Esophagus squamous epithelium (tissue), 5 donors: ENCODE data around the gene JHY. TPM values are rescaled to one million over a fixed set of nuclear protein-coding genes. Genes with fewer than 3 reads are reported as not detected.
A peak's percentile ranks its signal among the peaks of the same experiment; 100 is the strongest.
"Not testable (repeated sequence)": the region's sequence is repeated elsewhere in the genome, so short reads cannot be mapped to it uniquely, and the experiment has no call there.

Source experiments
- DNase-seq: peaks from one replicate; lab custom pipeline; 2025; lab: John Stamatoyannopoulos, UW
- H3K27ac ChIP-seq, 4 donors: fragments of 200-600 bp; sonication (generic); one replicate each; pipeline ENCODE4 v1.5.1; 2016 to 2019; ENCODE audit warnings: mild to moderate bottlenecking in 1 of 4
- H3K27me3 ChIP-seq, 4 donors: fragments of 200-600 bp; sonication (generic); 1 replicate in 3 of 4; 2 replicates in 1 of 4; pipeline versions ENCODE4 v1.5.1 to v1.6.0; 2017 to 2021; ENCODE audit warnings: antibody characterized with exemption in 1 of 4
- H3K36me3 ChIP-seq, 3 donors: fragments of 200-600 bp; sonication (generic); one replicate each; pipeline ENCODE4 v1.5.1; 2016 to 2019
- H3K4me1 ChIP-seq, 3 donors: fragments of 200-600 bp; sonication (generic); one replicate each; pipeline ENCODE4 v1.5.1; 2017 to 2019
- H3K4me3 ChIP-seq, 4 donors: fragments of 200-600 bp; sonication (generic); 1 replicate in 3 of 4; 2 replicates in 1 of 4; pipeline ENCODE4 v1.5.1; 2016 to 2019; ENCODE audit warnings: mild to moderate bottlenecking in 2 of 4, moderate library complexity in 1 of 4
- H3K9me3 ChIP-seq, 3 donors: fragments of 200-600 bp; sonication (generic); one replicate each; pipeline ENCODE4 v1.5.1; 2016 to 2019
- CTCF ChIP-seq, 6 experiments: fragments of 450-650 bp in 4 of 6; fragments of 200-600 bp in 2 of 6; sonication (generic) in 2 of 6; IDR thresholded peaks; one replicate each; pipeline ENCODE4 v1.5.1; 2016 to 2019; ENCODE audit warnings: antibody characterized with exemption in 6 of 6, mild to moderate bottlenecking in 4 of 6, moderate library complexity in 4 of 6
- POLR2A ChIP-seq, 4 donors: fragments of 450-650 bp; IDR thresholded peaks; one replicate each; pipeline ENCODE4 v1.6.1; 2017; ENCODE audit warnings: antibody characterized with exemption in 4 of 4, mild to moderate bottlenecking in 4 of 4, moderate library complexity in 3 of 4
- WGBS, 2 donors: methylation state at CpG; one replicate each; pipeline ENCODE4 v1.1.5; 2018; 5-methylcytosine and 5-hydroxymethylcytosine counted together
- intact Hi-C: fragments of 100-400 bp; cut with DNase I; formaldehyde crosslinking; loops from one replicate; pipeline ENCODE4 v1.15.0; 2022
- total RNA-seq, 4 donors: library from RNA; depleted of rRNA; stranded (reverse); fragments of >200 nt; gene quantifications; one replicate each; pipeline ENCODE4 v1.1.0, GENCODE V29; 2016
- donor health status: DM: yes; HTN: yes; CAD: no.

Gene JHY
- total RNA-seq, 4 donors from 2014 or later: 0.91 to 3.4 (median 1.2) TPM

GRCh38 chr11:122853971-122854446, 28.6 kb upstream of the JHY start:
- no peak for DNase-seq
- Histone ChIP-seq H3K9me3 (no peaks in the 10 kb centered on the region), H3K4me3 (no peak overlapping the region), H3K36me3 (no peaks in the 10 kb centered on the region), H3K4me1 (peaks cover 0 to 19% (median 0%) of the 10 kb centered on the region in 3 donors), H3K27ac (no peak overlapping the region), H3K27me3 (peaks cover 0 to 5% (median 1%) of the 10 kb centered on the region in 4 donors)
- intact Hi-C loops: loop anchor here (5.0 kb wide), 2 partner anchors 57 to 222 kb away; no protein-coding TSS in a partner anchor
- TF ChIP-seq POLR2A (IDR thresholded peaks at IDR 0.05) (no peak), CTCF (IDR thresholded peaks at IDR 0.05) (peak; percentile 68 to 83 (median 76))
- WGBS, 2 donors: 32 to 35% methylated on average over 3 of the region's 3 CpGs

DNA sequence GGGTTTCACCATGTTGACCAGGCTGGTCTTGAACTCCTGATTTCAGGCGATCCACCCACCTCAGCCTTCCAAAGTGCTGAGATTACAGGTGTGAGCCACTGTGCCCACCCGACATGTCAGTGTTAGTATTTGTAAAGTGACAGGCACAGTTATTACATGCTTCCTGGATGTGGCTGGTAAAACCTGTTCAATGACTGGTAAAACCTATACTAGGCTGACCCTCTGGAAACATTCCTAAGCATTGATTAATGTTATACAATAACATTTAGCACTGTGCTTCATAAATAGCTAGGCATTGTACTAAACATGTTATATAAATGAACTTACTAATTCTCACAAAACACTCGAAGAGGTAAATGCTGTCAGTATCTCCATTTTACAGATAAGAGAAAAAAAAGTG, 20.9 kb upstream of the JHY start:
- DNase-seq: no peak
- intact Hi-C loops: loop anchor here (5.0 kb wide), 1 partner anchor 161 kb away; no protein-coding TSS in a partner anchor
- no peaks in the 10 kb centered on the region for H3K9me3 ChIP-seq

DNA sequence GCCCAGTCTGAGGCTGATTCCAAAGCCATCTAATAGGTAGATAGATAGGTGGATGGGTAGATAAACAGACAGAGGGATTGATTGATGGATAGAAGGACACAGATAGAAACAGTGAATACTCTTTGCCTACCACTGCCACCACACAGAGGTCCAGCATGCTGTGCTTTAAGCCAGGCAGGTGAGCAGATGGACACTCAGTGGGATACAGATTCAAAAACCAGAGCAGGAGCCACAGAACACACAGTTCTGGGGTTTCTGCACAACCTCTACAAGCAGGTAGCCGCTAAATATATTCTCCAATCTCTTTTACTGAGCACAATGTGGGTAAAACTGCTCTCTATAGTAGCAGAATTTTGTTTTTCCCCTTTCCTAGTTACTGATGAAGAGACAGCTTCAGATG, 20.5 kb upstream of the JHY start:
- no peak overlapping the region for H3K4me3 ChIP-seq
- no peak for TF ChIP-seq POLR2A (IDR thresholded peaks at IDR 0.05)
- TF ChIP-seq CTCF (IDR thresholded peaks at IDR 0.05): no peak
- H3K4me1 ChIP-seq: peaks cover 0 to 11% (median 0%) of the 10 kb centered on the region in 3 donors
- H3K9me3 ChIP-seq: no peaks in the 10 kb centered on the region
- 94 to 100% methylated on average over 1 of the region's 1 CpG for WGBS, 2 donors
- no peak overlapping the region for H3K27ac ChIP-seq
- H3K27me3 ChIP-seq: peaks cover 0 to 34% (median 0%) of the 10 kb centered on the region in 4 donors
- intact Hi-C loops: loop anchor here (5.0 kb wide), 1 partner anchor 160 kb away; no protein-coding TSS in a partner anchor
- no peaks in the 10 kb centered on the region for H3K36me3 ChIP-seq
- DNase-seq: no peak

More for the DNA sequence above, 20.9 kb upstream of the JHY start:
- 21 to 63% methylated on average over 3 of the region's 3 CpGs for WGBS, 2 donors
- Histone ChIP-seq H3K27ac (no peak overlapping the region), H3K36me3 (no peaks in the 10 kb centered on the region), H3K27me3 (peaks cover 0 to 29% (median 0%) of the 10 kb centered on the region in 4 donors), H3K4me1 (peaks cover 0 to 15% (median 0%) of the 10 kb centered on the region in 3 donors), H3K4me3 (no peak overlapping the region)
- no peak for TF ChIP-seq CTCF (IDR thresholded peaks at IDR 0.05)
- TF ChIP-seq POLR2A (IDR thresholded peaks at IDR 0.05): no peak

DNA sequence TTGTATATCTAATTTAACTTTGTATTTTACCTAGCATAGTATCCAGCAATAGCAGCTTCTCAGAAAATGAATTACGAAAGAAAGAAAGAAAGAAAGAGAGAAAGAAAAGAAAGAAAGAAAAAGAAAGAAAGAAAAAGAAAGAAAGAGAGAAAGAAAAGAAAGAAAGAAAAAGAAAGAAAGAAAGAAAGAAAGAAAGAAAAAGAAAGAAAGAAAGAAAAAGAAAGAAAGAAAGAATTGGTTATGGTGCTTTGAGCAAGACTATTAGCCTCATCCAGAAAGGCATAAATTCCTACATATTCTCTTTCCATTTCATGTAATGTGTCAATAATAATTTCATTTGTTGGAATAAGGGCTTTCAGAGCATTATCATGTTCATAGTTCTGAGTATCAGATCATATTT, 19.4 kb upstream of the JHY start:
- H3K36me3 ChIP-seq, DNase-seq, H3K4me3 ChIP-seq, H3K9me3 ChIP-seq, H3K27ac ChIP-seq, H3K4me1 ChIP-seq: not testable (repeated sequence)
- intact Hi-C loops: loop anchor here (5.0 kb wide), 1 partner anchor 159 kb away; no protein-coding TSS in a partner anchor
- 75 to 90% methylated on average over 1 of the region's 1 CpG for WGBS, 2 donors
- H3K27me3 ChIP-seq: peaks cover 0 to 30% (median 0%) of the 10 kb centered on the region in 4 donors

DNA sequence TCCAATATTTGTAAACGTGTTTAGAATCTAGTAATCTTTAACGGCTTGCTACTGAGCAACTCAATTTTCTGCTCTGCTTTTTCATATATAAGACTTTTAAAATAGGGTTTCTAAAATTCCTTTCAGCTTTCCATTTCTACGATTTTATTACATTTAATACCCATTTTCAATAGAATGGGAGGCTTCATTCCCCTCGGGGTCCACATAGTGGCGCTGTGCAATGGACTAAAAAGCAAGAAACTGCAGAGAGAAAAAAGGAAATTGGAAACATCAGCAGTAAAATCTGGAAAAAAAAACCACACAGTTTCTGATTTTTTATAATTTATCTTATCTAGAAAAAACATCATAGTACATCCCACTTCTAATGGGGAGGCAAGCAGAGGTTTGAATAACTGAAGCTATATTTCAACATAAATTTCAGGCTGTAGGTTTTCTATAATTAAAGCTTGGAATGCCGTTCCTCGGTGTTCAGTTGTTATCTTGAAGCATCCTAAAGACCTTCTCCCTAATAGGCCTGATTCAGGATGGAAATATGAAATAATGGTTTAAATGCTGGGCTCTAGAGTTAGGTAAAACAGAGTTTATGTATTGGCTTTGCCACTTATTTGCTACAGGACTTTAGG, 18.7 kb upstream of the JHY start:
- H3K27me3 ChIP-seq: peaks cover 0 to 36% (median 0%) of the 10 kb centered on the region in 4 donors
- H3K4me3 ChIP-seq: no peak overlapping the region
- TF ChIP-seq POLR2A (IDR thresholded peaks at IDR 0.05) (no peak), CTCF (IDR thresholded peaks at IDR 0.05) (peak; percentile 56 to 81 (median 78))
- H3K27ac ChIP-seq: no peak overlapping the region
- DNase-seq: no peak
- H3K36me3 ChIP-seq: no peaks in the 10 kb centered on the region
- WGBS, 2 donors: 25 to 29% methylated on average over 7 of the region's 7 CpGs
- H3K4me1 ChIP-seq: peaks cover 0 to 9% (median 0%) of the 10 kb centered on the region in 3 donors
- H3K9me3 ChIP-seq: no peaks in the 10 kb centered on the region
- intact Hi-C loops: loop anchor here (5.0 kb wide), 1 partner anchor 158 kb away; no protein-coding TSS in a partner anchor
